Karpas-422 (cell line): ENCODE data around the gene UBE2D1. TPM values are rescaled to one million over a fixed set of nuclear protein-coding genes. Genes with fewer than 3 reads are reported as not detected.

Experiments
- DNase-seq: peaks from one replicate; pipeline ENCODE4 v3.0.0-alpha.2; 2015
- H2AFZ ChIP-seq: fragments of 200-600 bp; sonication (generic); 2 replicates; pipeline ENCODE4 v1.6.1; 2014; ENCODE audit warnings: antibody characterized with exemption, low read length, mixed read lengths
- H3K27ac ChIP-seq: fragments of 200-600 bp; sonication (generic); 2 replicates; pipeline ENCODE4 v1.5.1; 2014; ENCODE audit warnings: mild to moderate bottlenecking, low read length, moderate library complexity
- H3K27me3 ChIP-seq: fragments of 200-600 bp; sonication (generic); 2 replicates; pipeline ENCODE4 v1.6.1; 2014; ENCODE audit warnings: low read length, mixed read lengths
- H3K36me3 ChIP-seq: fragments of 200-600 bp; sonication (generic); 2 replicates; pipeline ENCODE4 v1.6.1; 2014; ENCODE audit warnings: low read length, mixed read lengths; ENCODE audit not compliant: insufficient read depth
- H3K4me1 ChIP-seq: fragments of 200-600 bp; sonication (generic); 2 replicates; pipeline ENCODE4 v1.6.1; 2014; ENCODE audit warnings: mild to moderate bottlenecking, low read length, mixed read lengths
- H3K4me2 ChIP-seq: fragments of 200-600 bp; sonication (generic); 2 replicates; pipeline ENCODE4 v1.6.1; 2014; ENCODE audit warnings: low read length, low read depth, mild to moderate bottlenecking; ENCODE audit not compliant: poor library complexity, severe bottlenecking
- H3K4me3 ChIP-seq: fragments of 200-600 bp; sonication (generic); 2 replicates; pipeline ENCODE4 v1.5.1; 2014; ENCODE audit warnings: mild to moderate bottlenecking, antibody characterized with exemption, low read length, mixed read lengths
- H3K79me2 ChIP-seq: fragments of 200-600 bp; sonication (generic); 2 replicates; pipeline ENCODE4 v1.6.1; 2014; ENCODE audit warnings: mild to moderate bottlenecking, low read length, mixed read lengths
- H3K9ac ChIP-seq: fragments of 200-600 bp; sonication (generic); 2 replicates; pipeline ENCODE4 v1.6.0; 2014; ENCODE audit warnings: low read length
- H3K9me2 ChIP-seq: fragments of 200-600 bp; sonication (generic), shearing (Covaris generic); replicated peaks from 2 replicates; pipeline ENCODE4 v1.6.0; 2014; ENCODE audit warnings: mild to moderate bottlenecking, low read length, moderate library complexity; ENCODE audit not compliant: insufficient read depth
- H3K9me3 ChIP-seq: fragments of 300-700, 200-600 bp; sonication (generic); 2 replicates; pipeline ENCODE4 v1.6.1; 2014; ENCODE audit warnings: low read length, mixed read lengths
- H4K20me1 ChIP-seq: fragments of 200-600 bp; sonication (generic); 2 replicates; pipeline ENCODE4 v1.6.1; 2014; ENCODE audit warnings: mild to moderate bottlenecking, antibody characterized with exemption, low read length, low read depth; ENCODE audit not compliant: insufficient read depth
- total RNA-seq: library from RNA; depleted of rRNA; stranded (reverse); fragments of >200 nt; shearing (Covaris generic); gene quantifications from 2 replicates; pipeline ENCODE4 v1.2.3, GENCODE V29; 2014; ENCODE audit warnings: low replicate concordance

Gene UBE2D1
- total RNA-seq, 1 experiment from 2014 or later = 12.7 TPM

GRCh38 chr10:58347967-58348366 lies 13.2 kb downstream of the UBE2D1 start:
- Histone ChIP-seq H3K79me2 (0 out of 2 replicates have a peak, but pooled peaks cover 3% of the 10 kb centered on the region), H2AFZ (no peak overlapping the region), H3K4me1 (peaks cover 21% of the 10 kb centered on the region), H3K27me3 (no peaks in the 10 kb centered on the region), H3K4me3 (no peak overlapping the region), H3K27ac (no peak overlapping the region), H4K20me1 (peaks cover 54% of the 10 kb centered on the region), H3K9me2 (no peaks in the 10 kb centered on the region), H3K9me3 (no peaks in the 10 kb centered on the region), H3K36me3 (no peaks in the 10 kb centered on the region), H3K4me2 (no peak overlapping the region), H3K9ac (no peak overlapping the region)
- DNase-seq = no peak

- no peak for DNase-seq
- peaks cover 21% of the 10 kb centered on the region for H3K4me1 ChIP-seq
- peaks cover 60% of the 10 kb centered on the region for H4K20me1 ChIP-seq
- H3K27ac ChIP-seq = no peak overlapping the region
- H3K79me2 ChIP-seq = 0 out of 2 replicates have a peak, but pooled peaks cover 3% of the 10 kb centered on the region
- H3K9ac ChIP-seq = no peak overlapping the region
- H3K36me3 ChIP-seq = no peaks in the 10 kb centered on the region
- no peak overlapping the region for H2AFZ ChIP-seq
- no peak overlapping the region for H3K4me3 ChIP-seq
- H3K27me3 ChIP-seq = no peaks in the 10 kb centered on the region
- no peaks in the 10 kb centered on the region for H3K9me2 ChIP-seq
- no peaks in the 10 kb centered on the region for H3K9me3 ChIP-seq
- H3K4me2 ChIP-seq = no peak overlapping the region
Measured at GRCh38 chr10:58348571-58349033, 13.8 kb downstream of the UBE2D1 start.

- no peaks in the 10 kb centered on the region for H3K9me2 ChIP-seq
- no peak overlapping the region for H3K4me2 ChIP-seq
- DNase-seq = no peak
- H2AFZ ChIP-seq = no peak overlapping the region
- peaks cover 21% of the 10 kb centered on the region for H3K4me1 ChIP-seq
- H3K79me2 ChIP-seq = 0 out of 2 replicates have a peak, but pooled peaks cover 3% of the 10 kb centered on the region
- H3K27ac ChIP-seq = no peak overlapping the region
- H3K27me3 ChIP-seq = no peaks in the 10 kb centered on the region
- no peaks in the 10 kb centered on the region for H3K36me3 ChIP-seq
- no peaks in the 10 kb centered on the region for H3K9me3 ChIP-seq
- H3K4me3 ChIP-seq = no peak overlapping the region
- no peak overlapping the region for H3K9ac ChIP-seq
- H4K20me1 ChIP-seq = peaks cover 54% of the 10 kb centered on the region
Measured at GRCh38 chr10:58350023-58350422, 15.2 kb downstream of the UBE2D1 start.

- peaks cover 21% of the 10 kb centered on the region for H3K4me1 ChIP-seq
- H3K36me3 ChIP-seq = no peaks in the 10 kb centered on the region
- no peak overlapping the region for H3K4me2 ChIP-seq
- no peak overlapping the region for H3K27ac ChIP-seq
- peaks cover 50% of the 10 kb centered on the region for H4K20me1 ChIP-seq
- no peak overlapping the region for H2AFZ ChIP-seq
- no peaks in the 10 kb centered on the region for H3K27me3 ChIP-seq
- H3K4me3 ChIP-seq = no peak overlapping the region
- H3K9me2 ChIP-seq = no peaks in the 10 kb centered on the region
- 0 out of 2 replicates have a peak, but pooled peaks cover 3% of the 10 kb centered on the region for H3K79me2 ChIP-seq
- DNase-seq = no peak
- no peaks in the 10 kb centered on the region for H3K9me3 ChIP-seq
- H3K9ac ChIP-seq = no peak overlapping the region
Measured at GRCh38 chr10:58350619-58351323, 16.0 kb downstream of the UBE2D1 start.

DNA sequence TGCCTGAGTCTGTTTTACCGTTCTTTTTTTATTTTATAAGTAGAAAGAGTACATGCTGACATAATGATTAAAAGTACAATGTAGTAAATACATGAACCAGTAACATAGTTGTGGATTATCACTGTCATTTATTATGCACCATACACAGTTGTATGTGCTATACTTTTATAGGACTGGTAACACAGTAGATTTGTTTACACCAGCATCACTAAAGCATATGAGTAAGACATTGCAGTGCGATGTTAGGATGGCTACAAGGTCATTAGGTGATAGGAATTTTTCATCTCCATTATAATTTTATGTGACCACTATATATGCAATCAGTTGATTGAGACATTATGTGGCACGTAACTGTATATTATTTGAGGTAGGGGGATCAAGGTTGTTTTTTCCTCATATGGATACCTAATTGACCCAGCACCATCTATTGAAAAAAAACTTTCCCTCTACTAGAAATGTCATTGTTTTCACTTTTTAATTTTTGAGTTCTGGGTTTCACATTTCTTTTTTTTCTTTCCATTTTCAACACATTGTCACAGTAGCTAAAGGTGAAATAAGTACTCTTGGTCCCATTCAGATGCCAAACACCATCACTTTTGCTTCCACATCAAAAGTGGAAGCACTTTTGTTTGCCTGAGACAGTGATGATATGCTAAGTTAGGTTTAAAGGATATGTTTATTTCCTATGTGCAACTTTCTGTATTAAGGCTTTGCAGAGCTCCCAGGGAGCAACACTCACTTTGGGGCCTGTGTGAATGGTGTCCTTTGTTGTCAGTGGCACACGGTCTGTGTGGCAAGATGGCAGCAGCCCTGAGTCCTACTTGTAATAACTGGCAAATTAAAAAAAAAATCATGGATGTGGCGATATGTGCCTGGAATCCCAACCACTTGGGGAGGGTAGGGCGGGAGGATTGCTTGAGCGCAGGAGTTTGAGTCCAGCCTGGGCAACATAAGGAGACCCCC lies 17.1 kb downstream of the UBE2D1 start:
- Histone ChIP-seq H3K79me2 (0 out of 2 replicates have a peak, but pooled peaks cover 3% of the 10 kb centered on the region), H3K9ac (no peak overlapping the region), H2AFZ (no peak overlapping the region), H3K36me3 (no peaks in the 10 kb centered on the region), H3K4me2 (no peak overlapping the region), H3K9me3 (no peaks in the 10 kb centered on the region), H3K4me3 (no peak overlapping the region), H3K27me3 (no peaks in the 10 kb centered on the region), H4K20me1 (peaks cover 48% of the 10 kb centered on the region), H3K9me2 (no peaks in the 10 kb centered on the region), H3K4me1 (peaks cover 21% of the 10 kb centered on the region), H3K27ac (no peak overlapping the region)
- DNase-seq = no peak

- peaks cover 45% of the 10 kb centered on the region for H4K20me1 ChIP-seq
- H3K79me2 ChIP-seq = 0 out of 2 replicates have a peak, but pooled peaks cover 3% of the 10 kb centered on the region
Measured at GRCh38 chr10:58352956-58353610, 18.3 kb downstream of the UBE2D1 start.

DNA sequence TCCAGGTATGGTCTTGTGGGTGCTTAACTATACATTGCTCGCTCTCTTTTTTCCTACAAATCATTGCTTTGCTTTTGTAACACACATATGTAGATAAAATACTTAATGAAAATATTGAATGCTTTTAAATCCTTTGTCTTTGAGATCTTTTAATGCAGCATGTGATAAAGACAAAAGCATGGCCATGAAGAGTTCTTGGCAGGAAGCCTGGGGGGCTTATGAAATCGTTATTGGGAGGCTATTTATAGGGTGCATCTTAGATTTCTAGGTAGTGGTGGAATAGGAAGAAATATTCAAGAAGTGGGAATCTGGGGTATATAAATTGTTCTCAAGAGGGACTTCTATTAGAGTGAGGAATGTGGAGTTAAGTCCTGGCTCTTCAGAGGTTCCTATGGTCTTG lies 21.9 kb downstream of the UBE2D1 start:
- H3K27me3 ChIP-seq = no peaks in the 10 kb centered on the region
- H3K4me3 ChIP-seq = no peak overlapping the region
- no peak overlapping the region for H3K27ac ChIP-seq
- no peaks in the 10 kb centered on the region for H3K9me2 ChIP-seq
- H3K4me2 ChIP-seq = no peak overlapping the region
- H4K20me1 ChIP-seq = peaks cover 18% of the 10 kb centered on the region
- no peak overlapping the region for H2AFZ ChIP-seq
- H3K4me1 ChIP-seq = peaks cover 18% of the 10 kb centered on the region
- 0 out of 2 replicates have a peak, but pooled peaks cover 3% of the 10 kb centered on the region for H3K79me2 ChIP-seq
- no peaks in the 10 kb centered on the region for H3K9me3 ChIP-seq
- DNase-seq = no peak
- H3K9ac ChIP-seq = no peak overlapping the region
- no peaks in the 10 kb centered on the region for H3K36me3 ChIP-seq

More at GRCh38 chr10:58352956-58353610, 18.3 kb downstream of the UBE2D1 start:
- no peaks in the 10 kb centered on the region for H3K36me3 ChIP-seq
- H3K9me3 ChIP-seq = no peaks in the 10 kb centered on the region
- H3K4me1 ChIP-seq = peaks cover 17% of the 10 kb centered on the region
- H3K9ac ChIP-seq = no peak overlapping the region
- H3K4me3 ChIP-seq = no peak overlapping the region
- no peak overlapping the region for H3K4me2 ChIP-seq
- H2AFZ ChIP-seq = no peak overlapping the region
- no peaks in the 10 kb centered on the region for H3K27me3 ChIP-seq
- no peaks in the 10 kb centered on the region for H3K9me2 ChIP-seq
- no peak overlapping the region for H3K27ac ChIP-seq
- DNase-seq = no peak
